HG03095 (cell line): ENCODE measurements around the gene KRT6B.

Experiments used
- ATAC-seq: cut with Tn5 transposase; IDR thresholded peaks from one replicate; pipeline ENCODE4 v1.9.1; 2021; ENCODE audit warnings: moderate library complexity; ENCODE audit not compliant: unreplicated experiment

The KRT6B gene

DNA sequence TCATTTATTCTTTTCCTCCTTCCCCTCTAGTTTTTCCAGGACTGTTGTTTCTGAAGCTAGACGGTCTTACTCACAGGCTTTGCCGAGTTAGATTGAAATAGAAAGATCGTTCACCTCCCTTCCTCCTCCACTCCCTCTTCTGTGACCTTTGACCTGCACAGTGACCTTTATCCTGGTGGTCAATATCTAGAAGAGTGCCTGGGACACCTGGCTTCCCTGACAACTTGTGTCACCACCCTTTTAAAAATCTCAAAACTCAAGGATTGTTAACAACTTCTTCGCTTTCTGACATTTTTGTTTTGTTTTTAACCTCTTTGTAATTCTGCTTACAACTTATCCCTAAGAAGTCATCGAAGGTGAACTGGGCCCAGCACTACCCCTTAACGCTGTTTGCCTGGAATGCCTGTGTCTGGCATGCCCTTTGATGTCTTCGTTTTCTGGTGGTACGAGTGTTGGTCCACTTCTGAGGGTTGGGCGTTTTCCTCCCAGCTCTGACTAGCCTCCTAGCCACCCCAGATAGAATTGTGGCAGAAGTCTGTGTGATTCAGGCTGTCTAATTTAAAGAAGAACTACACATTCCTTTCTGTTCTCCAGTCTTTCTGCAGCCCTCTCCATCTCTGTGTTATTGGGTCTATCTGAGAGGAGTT lies 15.0 kb downstream of the KRT6B start:
- no peak for ATAC-seq

DNA sequence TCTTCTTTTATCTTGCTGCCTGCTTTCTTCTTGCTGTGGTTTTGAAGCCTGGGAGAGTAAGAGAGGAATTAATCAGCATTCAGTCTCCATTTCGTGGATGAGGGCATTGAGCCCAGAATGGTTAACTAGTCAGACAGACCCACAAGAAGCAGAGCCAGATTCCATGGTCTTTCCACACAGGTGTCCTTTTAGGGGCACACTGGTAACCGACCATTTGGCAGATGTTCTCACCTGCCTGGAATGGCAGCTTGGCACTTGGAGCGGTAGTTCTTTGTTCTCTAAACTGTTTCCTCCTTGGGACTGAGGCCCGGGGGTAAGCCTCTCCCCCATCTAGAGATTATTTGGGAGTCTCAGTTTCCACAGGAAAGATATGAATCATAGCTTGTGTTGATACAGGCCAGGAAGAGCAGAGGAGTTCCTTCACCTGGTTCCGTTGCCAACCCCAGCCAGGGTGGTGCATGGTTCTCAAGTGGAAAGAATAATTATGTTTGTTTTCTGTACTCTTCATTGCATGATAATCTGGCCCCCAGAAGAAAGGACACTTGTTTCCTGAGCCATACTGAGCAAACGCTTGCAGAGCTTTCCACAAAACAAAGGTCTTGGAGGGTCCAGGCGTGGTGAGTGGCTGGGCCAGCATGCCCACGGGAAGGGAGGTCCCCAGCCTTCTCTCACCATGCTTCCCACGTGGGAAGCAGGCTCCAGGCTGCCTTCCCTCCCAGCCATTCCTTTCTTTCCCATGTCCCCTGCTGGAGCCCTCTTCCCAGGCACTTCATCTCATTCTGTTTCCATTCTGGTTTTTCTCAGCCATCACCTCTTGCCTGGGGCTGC lies 15.7 kb downstream of the KRT6B start:
- no peak for ATAC-seq

DNA sequence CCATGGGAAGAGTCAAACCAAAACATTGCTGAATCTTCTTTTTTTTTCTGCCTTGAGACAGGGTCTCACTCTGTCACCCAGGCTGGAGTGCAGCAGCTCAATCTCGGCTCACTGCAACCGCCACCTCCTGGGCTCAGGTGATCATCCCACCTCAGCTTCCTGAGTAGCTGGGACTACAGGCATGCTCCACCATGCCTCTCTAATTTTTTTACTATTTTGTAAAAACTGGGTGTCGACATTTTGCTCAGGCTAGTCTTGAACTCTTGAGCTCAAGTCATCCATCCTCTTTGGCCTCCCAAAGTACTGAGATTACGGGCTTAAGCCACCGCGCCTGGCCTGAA lies 16.3 kb downstream of the KRT6B start:
- no peak for ATAC-seq

DNA sequence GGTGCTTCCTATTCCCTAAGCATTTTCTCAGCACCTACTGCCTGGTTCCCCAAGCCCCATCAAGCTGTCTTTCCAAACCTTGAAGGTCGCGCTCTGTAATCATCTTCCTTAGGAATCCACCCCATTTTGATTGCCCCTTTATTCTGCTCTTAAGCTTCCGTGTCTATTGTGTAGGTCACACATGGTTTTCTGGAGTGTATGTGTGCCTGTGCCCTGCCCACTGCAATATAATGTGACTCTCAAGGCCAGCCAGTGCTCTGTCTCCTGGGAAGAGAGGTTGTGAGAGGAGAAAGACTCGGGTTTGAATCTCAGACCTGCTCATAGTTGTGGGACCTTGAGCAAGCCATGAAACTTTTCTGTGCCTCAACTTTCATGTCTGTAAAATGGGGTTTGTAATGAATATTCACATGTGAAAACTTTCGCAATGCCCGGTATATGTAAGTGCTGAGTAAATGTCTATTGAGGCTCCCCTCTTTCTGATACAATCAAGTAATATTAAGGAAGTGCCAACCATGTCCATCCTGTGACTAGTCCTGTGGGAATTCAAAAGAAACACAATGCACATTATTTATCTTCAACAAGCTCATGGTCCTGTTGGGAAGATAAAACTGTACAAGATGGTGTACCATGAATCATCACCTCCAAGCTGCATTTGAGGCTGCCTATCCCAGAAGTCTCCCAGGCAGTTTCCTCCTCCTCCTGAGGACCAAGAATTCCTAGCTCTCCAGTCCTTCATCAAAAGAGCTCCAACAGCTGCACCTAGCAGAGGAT lies 17.0 kb downstream of the KRT6B start:
- ATAC-seq = no peak

DNA sequence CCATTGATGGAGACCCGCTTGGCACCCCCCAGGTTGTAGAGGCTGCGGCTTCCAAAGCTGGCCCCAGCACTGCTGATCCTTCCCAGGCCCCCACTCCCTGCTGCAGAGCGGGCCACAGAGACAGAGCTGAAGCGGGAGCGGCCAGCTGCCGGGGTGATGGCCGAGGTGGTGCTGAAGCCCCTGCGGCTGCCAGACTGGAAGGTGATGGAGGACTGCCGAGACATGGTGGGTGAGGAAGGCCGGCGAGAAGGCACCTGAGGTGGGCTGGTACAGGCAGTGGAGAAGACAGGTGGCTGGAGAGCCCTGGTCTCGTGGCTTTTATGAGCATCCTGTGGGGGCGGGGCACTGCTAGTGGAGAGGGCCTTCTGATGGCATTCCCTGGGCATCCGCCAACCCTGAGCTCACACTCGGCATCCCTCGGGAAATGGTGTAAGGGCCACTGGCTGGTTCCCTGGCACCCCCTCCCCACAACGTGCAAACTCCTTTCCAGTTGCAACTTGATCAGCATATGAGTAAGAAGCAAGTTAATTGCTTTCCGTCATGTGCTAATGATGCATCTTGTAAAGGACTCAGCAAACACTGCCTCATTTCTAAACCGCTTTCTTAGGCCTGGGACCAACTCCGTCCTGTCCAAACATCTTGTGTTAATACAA lies 17.7 kb downstream of the KRT6B start, which contains the start of gene KRT75:
Gene KRT75 (minus strand): TSS at position 291 of the 653 bp plus-strand sequence. CDS start 67 bp downstream, at position 224.
- no peak for ATAC-seq

DNA sequence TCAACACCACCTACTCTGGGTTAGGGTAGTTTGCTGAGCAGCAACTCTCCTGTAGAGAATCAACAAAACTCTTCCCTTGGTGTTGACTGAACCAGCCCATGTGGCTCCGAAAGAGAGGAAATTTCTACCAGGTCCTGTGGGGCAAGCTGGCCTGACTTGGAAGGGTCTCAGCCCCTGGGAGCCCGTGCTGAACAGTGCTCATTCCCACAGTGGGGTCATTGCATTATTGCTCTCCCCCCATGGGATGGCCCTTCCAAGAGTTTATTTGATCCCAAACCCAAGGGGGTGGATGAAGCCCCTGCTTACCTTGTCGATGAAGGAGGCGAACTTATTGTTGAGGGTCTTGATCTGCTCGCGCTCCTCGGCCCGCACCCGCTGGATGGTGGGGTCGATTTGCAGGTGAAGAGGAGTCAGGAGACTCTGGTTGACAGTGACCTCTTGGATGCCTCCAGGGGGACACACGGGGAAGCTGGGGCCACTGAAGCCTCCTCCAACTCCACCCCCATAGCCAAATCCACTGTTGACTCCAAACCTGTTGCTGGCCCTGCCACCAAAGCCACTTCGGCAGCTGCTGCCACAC lies 18.4 kb downstream of the KRT6B start:
- no peak for ATAC-seq

DNA sequence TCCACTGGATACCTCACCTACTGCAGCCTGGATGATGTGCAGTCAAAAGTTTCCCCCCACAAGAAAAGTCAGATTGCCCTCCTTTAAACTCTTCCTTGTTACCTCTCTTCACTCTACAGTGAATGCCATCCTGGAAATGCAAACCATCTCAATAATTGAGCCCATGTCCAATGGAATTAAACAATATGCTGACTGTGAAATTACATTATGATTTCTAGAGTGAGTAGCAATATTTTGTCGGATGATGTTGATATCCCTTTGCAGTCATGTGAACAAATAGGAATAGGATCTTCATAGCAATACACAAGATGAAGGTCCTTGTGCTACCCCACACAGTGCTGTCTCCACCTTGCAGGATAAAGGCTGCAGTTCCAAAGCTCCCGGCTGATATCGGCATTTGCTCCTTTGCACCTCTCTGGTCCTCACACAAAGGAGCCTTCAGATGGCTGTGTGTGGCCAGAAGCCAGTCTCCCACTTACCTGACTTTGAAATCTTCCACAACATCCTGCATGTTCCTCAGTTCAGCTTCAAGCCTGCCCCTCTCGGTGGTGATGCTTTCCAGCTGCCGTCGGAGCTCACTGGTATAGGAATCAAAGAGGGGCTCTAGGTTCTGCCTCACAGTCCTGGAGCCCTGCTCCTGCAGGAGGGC lies 19.3 kb downstream of the KRT6B start:
- ATAC-seq = no peak

DNA sequence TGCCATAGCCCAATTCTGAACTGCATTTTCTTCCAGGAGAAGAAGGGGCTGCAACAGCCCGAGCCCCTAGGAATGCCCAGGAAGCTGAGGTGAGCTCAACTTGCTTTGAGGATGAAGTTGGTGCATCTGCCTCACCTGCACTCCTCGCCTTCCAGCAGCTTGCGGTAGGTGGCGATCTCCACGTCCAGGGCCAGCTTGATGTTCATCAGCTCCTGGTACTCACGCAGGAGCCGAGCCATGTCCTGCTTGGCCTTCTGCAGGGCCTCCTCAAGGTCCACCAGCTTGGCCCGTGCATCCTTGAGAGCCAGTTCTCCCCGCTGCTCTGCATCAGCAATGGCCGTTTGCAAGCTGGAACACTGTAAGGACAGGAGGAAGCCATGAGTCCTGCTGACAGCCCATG lies 23.8 kb downstream of the KRT6B start:
- no peak for ATAC-seq

DNA sequence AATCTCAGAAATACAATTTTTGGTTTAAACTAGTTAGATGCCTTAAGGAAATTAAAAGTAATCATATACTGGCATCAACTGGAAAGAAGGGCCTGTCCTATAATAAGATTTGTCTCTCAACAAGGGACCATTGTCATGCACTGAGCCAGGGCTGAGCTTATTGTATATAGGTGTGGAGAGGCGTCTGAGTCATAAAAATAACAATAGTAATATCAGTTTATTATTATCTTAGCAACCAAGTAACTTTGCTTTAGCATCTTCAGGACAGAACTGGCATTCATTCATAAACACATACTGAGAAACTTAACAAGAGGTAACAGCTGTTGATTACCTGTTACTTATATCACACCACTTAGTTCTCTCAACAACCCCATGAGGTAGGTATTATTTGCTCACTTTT lies 24.9 kb downstream of the KRT6B start:
- no peak for ATAC-seq

DNA sequence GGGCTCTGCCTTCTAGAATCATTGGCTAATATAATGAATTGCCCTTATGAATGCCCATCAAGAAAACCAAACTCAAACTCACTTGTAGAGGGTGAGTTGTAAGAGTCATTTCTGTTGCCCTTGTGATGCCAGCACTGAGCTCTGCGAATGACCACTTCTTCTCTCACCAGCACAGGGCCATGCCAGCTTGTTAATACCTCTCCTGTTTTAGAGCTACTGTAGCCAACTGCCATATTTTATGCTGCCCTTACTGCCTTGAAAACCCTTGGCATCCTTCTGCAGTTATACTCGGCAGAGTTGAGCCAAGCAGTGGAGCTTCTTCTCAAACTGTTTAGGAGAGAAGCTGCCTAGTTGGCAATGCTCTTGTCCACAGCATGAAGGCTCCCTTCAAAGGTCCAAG lies 25.9 kb downstream of the KRT6B start:
- ATAC-seq = no peak

DNA sequence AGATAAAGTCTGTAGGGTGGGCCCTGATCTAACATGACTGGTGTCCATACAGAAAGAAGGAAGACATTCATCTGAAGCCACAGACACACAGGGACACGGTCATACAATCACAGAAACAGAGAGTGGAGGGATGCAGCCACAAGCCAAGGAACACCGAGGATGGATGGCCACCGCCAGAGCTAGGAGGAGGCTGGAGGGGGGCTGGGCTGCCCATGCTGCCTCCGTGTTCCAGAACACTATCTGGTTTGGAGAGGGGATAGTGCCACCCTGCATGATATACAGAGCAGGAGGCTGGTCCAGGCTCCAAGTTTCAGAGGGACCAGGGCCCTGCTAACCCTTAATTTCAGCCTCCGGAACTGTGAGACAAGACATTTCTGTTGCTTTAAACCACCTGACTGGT lies 26.5 kb downstream of the KRT6B start:
- no peak for ATAC-seq

DNA sequence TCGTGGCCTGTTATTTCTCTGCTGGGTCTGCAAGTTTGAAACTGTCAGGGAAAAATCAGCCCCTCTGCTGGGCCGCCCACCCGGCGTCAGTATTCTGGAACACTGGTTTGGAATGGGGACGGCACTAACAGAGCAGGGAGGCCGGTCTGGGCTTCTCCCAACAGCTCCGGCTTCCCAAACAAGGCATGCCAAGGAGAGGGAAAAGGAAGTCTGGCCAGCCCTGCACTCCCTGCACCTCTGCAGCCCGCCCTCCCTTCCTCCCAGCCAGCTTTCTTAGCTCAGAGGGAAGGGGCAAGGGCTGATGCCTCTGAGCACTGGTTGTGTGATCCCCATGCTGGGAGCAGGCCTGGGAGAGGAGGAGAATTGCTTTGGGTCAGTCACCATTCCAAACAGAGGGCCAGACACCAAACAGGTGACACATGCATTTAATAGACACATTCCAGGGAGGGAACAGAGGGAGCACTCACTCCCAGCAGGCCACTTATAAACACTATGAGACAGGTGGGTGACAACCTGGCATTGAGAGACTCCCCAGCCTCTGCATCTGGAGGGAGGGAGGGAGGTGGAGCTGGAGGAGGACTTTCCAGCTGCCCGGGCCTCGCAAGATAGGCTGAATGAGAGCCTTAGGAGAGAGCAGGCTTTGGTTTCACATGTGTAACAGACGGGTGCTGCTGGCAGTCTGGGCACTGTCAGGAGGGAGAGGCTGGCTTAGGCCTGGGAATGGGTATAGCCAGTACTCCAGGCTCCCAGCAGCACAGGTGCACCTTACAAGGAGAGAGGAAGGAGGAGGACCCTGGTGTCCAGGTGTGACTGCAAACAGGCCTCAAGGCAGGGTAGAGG lies 28.1 kb downstream of the KRT6B start:
- ATAC-seq = no peak

DNA sequence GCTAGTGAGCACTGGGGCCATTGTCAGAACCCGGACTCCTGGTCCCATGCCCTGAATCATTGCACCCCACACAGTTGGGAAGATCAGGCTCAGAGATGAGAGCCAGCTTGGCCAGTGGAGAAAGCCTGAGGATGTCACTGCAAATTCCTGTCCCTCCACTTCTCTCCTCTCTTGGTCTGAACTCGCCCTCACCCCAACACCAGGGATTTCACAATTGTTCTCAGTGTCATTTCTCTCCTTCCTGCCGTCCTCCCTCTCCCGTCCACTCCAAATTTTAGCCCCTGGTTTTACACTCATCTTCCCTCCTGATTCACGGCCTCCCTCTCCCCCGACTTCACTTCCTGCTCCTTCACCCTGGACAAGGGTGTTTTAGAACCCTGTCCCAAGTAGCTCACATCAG lies 28.9 kb downstream of the KRT6B start:
- ATAC-seq = no peak

DNA sequence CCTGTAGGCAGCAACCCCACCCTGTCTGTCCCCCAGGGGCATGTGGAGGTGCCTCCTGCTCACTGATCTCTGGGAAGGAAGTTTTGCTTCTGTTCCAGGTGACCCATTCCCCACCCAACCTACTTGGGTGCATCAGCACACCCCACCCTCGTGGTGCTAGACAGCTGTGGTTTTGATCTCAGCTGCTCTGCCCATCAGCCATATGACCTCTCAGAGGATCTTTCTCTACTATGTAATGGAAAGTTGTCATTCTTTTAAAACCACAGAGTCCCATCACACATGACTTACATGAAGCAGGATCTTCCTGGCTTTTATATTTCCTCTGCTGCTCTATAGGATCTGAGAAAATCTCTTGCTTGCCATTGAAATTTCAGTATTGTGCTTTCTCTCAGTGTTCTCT lies 32.3 kb downstream of the KRT6B start:
- no peak for ATAC-seq

DNA sequence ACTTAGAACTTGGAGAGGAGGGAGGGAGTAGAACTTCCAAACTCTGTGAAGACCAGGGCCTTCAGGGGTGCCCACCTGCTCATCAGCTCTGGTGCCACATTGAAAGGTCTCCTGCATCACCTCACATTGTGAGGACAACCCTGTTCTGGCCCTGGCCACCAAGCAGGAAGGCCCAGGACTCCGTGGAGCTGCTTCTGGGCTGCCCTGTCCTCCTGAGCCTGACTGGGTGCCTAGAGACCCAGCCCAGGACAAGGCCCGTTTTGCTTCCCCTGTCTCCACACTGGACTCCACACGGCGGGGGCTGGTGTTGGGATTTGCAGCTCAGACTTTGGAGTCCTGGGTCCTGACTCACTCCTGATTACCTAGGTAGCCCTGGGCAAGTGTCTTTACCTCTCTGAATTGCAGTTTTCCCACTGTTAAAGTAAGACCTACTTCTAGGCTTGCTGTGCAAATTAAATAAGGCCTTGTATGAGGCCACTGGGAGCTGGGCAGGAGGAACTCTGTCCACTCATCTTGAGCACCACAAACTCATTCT lies 33.3 kb downstream of the KRT6B start:
- no peak for ATAC-seq

DNA sequence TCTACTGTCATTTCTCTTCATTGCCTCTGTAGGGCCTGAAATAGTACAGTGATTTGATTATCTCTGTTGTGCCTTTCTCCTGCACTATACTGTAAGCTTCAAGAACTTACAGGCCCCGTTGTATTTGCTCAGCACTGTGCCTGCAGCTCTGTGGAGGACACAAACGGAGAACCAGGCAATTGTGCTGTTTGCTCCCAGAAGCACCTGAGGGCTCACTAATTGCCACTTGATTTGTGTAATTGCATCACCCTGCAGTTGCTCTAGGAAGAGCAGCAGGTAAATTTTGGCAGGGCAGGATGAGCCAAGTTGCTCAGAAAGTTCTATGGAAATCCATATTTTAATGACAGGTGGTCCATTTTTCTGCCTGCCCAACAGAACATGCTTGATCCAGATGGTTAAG lies 34.2 kb downstream of the KRT6B start:
- no peak for ATAC-seq

DNA sequence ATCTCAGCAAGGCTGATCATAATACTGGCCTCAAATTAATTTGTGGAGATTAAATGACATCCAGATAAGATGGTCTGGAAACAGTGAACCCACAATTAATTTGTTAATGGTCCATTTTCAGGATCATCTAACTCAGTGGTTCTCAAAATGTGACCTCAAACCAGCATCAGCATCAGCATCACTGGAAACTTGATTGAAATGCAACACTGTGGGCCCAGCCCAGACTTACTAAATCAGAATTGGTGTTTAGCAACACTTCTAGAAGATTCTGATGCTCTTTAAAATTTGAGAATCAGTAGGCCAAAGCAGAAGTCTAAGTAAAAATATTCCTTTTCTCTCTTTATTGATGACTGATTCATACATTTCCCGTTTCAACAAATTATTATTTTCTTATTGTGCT lies 35.2 kb downstream of the KRT6B start:
- ATAC-seq = no peak

DNA sequence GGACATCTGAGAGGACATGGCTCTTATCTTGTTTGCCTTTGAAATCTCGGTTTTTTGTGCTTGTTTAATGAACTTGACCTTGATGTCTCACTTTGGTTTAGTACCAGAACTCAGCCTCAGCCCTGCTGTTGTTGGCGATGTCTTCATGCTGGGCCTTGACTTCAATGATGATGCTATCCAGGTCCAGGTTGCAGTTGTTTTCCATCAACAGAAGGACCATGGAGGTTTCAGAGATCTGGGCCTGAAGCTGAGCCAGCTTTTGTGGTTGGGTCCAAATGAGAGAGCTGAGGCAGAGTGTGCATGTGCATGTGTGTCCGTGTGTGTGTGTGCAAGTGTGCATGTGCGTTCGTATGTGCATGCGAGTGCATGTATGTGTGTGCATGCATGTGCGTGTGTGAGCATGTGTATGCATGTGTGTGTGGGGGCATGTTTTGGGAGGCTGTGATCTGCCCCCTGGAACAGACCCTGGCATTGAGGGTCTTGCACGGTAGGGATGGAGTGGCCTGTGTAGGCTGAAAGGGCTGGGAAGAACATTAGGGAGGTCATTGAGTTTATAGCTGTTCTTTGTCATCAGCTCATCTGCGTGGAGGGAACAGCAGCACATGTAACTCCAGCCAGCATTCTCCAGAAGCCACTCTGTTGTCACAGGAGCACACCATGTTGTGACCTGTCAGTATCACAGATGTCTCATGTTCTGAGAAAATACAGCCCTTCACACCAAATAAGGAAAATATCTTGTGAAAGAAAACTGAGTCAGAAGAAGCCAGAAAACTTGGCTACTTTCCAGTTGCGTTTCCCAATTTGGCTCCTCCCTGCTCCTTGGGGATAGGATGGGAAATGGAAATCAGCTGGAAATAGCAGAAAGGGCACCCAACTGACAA lies 35.8 kb downstream of the KRT6B start:
- ATAC-seq = no peak
